HK-2 (cell line): ENCODE measurements around the gene CNOT3.
"Not testable (repeated sequence)": the region's sequence is repeated elsewhere in the genome, so short reads cannot be mapped to it uniquely, and the experiment has no call there.

Experiments
- DNase-seq: peaks from one replicate; pipeline ENCODE4 v3.0.0-alpha.2; 2018; ENCODE audit not compliant: unreplicated experiment

CNOT3 gene

GRCh38 chr19:54137699-54138488 is at the start of gene CNOT3:
TSS of gene CNOT3 (plus strand) at chr19:54137762. CDS start at chr19:54142979, 5,217 bp downstream.
- no peak for DNase-seq

- no peak for DNase-seq
Observed at GRCh38 chr19:54094426-54095000, 43.0 kb upstream of the CNOT3 start.

GRCh38 chr19:54095136-54095858 is 42.3 kb upstream of the CNOT3 start:
- DNase-seq, result no peak

- peak; percentile 78 for DNase-seq
Observed at GRCh38 chr19:54095859-54096616, 41.5 kb upstream of the CNOT3 start.

GRCh38 chr19:54096617-54097106 is 40.9 kb upstream of the CNOT3 start:
- no peak for DNase-seq

- no peak for DNase-seq
Observed at GRCh38 chr19:54099190-54099902, 38.2 kb upstream of the CNOT3 start.

GRCh38 chr19:54099903-54100255 is 37.7 kb upstream of the CNOT3 start:
- not testable (repeated sequence) for DNase-seq

- no peak for DNase-seq
Observed at GRCh38 chr19:54100561-54100960, 37.0 kb upstream of the CNOT3 start, which contains the start of gene OSCAR. TSS of gene OSCAR (minus strand) at chr19:54100803. CDS start at chr19:54100792, 11 bp downstream.

GRCh38 chr19:54102421-54103169 is 35.0 kb upstream of the CNOT3 start, which contains the start of gene NDUFA3:
TSS of gene NDUFA3 (plus strand) at chr19:54102855. CDS start at chr19:54102879, 24 bp downstream.
- peak; percentile 98 for DNase-seq

GRCh38 chr19:54104998-54105715 is 32.4 kb upstream of the CNOT3 start:
- no peak for DNase-seq

- no peak for DNase-seq
Observed at GRCh38 chr19:54105796-54106195, 31.8 kb upstream of the CNOT3 start.

GRCh38 chr19:54106716-54107115 is 30.8 kb upstream of the CNOT3 start:
- DNase-seq, result no peak

- no peak for DNase-seq
Observed at GRCh38 chr19:54107876-54108490, 29.6 kb upstream of the CNOT3 start.

- no peak for DNase-seq
Observed at GRCh38 chr19:54108496-54108895, 29.1 kb upstream of the CNOT3 start.

GRCh38 chr19:54109651-54110050 is 27.9 kb upstream of the CNOT3 start:
- DNase-seq, result no peak

- DNase-seq, result no peak
Observed at GRCh38 chr19:54114340-54115108, 23.0 kb upstream of the CNOT3 start.

- peak; percentile 94 for DNase-seq
Observed at GRCh38 chr19:54115109-54116063, 22.2 kb upstream of the CNOT3 start, which contains the start of the genes PRPF31 and TFPT. TSS of gene PRPF31 (plus strand) at chr19:54115754. CDS start at chr19:54118279, 2,525 bp downstream. TSS of gene TFPT (minus strand) at chr19:54115657. CDS start at chr19:54115269, 388 bp downstream.
